ENCODE results near the gene CDC42BPB.

- TF ChIP-seq CTCF (IDR thresholded peaks at IDR 0.05) (no peak), POLR2A (IDR thresholded peaks at IDR 0.05) (no peak)
These were observed 145.8 kb downstream of the CDC42BPB start for GRCh38 chr14:102911541-102911951.
